Fibroblast of pulmonary artery (primary cell): ENCODE results near the gene ATOH8.

ENCODE experiments used
- DNase-seq: peaks from one replicate; pipeline ENCODE4 v3.0.0-alpha.2; 2010; ENCODE audit warnings: low read depth
- H3K4me3 ChIP-seq: replicated peaks from 2 replicates; pipeline ENCODE4 v1.5.1; 2011; ENCODE audit warnings: low read depth, mild to moderate bottlenecking, control low read depth, low read length, moderate library complexity
- CTCF ChIP-seq: IDR thresholded peaks from 2 replicates; pipeline ENCODE4 v1.5.1; 2011; ENCODE audit warnings: mild to moderate bottlenecking, control low read depth, low read length, inconsistent platforms; ENCODE audit errors: missing control alignments

Gene ATOH8

GRCh38 chr2:85747441-85747840 lies 6.3 kb upstream of the ATOH8 start:
- H3K4me3 ChIP-seq, result no peak overlapping the region
- no peak for DNase-seq
- no peak for TF ChIP-seq CTCF

- no peak for DNase-seq
- no peak for TF ChIP-seq CTCF
- H3K4me3 ChIP-seq, result no peak overlapping the region
These were observed 5.6 kb upstream of the ATOH8 start for GRCh38 chr2:85748039-85748734.

- DNase-seq, result peak; percentile 60
- no peak for TF ChIP-seq CTCF
- no peak overlapping the region for H3K4me3 ChIP-seq
These were observed 4.6 kb upstream of the ATOH8 start for GRCh38 chr2:85748985-85749875.

- H3K4me3 ChIP-seq, result no peak overlapping the region
- DNase-seq, result peak; percentile 69
- TF ChIP-seq CTCF, result peak; percentile 95
These were observed 2.9 kb upstream of the ATOH8 start for GRCh38 chr2:85750587-85751575.

GRCh38 chr2:85751627-85752026 lies 2.2 kb upstream of the ATOH8 start:
- no peak for TF ChIP-seq CTCF

GRCh38 chr2:85753035-85753524 lies 711 bp upstream of the ATOH8 start:
- no peak for TF ChIP-seq CTCF
- peak overlapping the region; percentile 99 for H3K4me3 ChIP-seq
- no peak for DNase-seq

More at GRCh38 chr2:85751627-85752026, 2.2 kb upstream of the ATOH8 start:
- H3K4me3 ChIP-seq, result no peak overlapping the region
- DNase-seq, result no peak
